HG02840 (cell line): ENCODE data around the gene TMC5.
"Not testable (repeated sequence)": the region's sequence is repeated elsewhere in the genome, so short reads cannot be mapped to it uniquely, and the experiment has no call there.

Source experiments
- ATAC-seq: cut with Tn5 transposase; IDR thresholded peaks from one replicate; pipeline ENCODE4 v1.9.1; 2021; ENCODE audit warnings: mild to moderate bottlenecking, moderate library complexity, moderate number of reproducible peaks; ENCODE audit not compliant: unreplicated experiment, low FRiP score

TMC5 gene

GRCh38 chr16:19400711-19401110 is 17.0 kb upstream of the TMC5 start:
- ATAC-seq: no peak

GRCh38 chr16:19406891-19407491 is 10.7 kb upstream of the TMC5 start:
- no peak for ATAC-seq

- ATAC-seq: no peak
Observed at GRCh38 chr16:19410435-19411171, 7.1 kb upstream of the TMC5 start.

GRCh38 chr16:19411298-19411697 is 6.4 kb upstream of the TMC5 start:
- no peak for ATAC-seq

- not testable (repeated sequence) for ATAC-seq
Observed at GRCh38 chr16:19412055-19412454, 5.6 kb upstream of the TMC5 start.

GRCh38 chr16:19415461-19415860 is 2.2 kb upstream of the TMC5 start:
- no peak for ATAC-seq

GRCh38 chr16:19415918-19416317 is 1.8 kb upstream of the TMC5 start:
- no peak for ATAC-seq

GRCh38 chr16:19418200-19418599 is 517 bp downstream of the TMC5 start:
- ATAC-seq: no peak

GRCh38 chr16:19419698-19420075 is 2.0 kb downstream of the TMC5 start:
- no peak for ATAC-seq

GRCh38 chr16:19424478-19424877 is 6.8 kb downstream of the TMC5 start:
- ATAC-seq: no peak

GRCh38 chr16:19430345-19430744 is 12.7 kb downstream of the TMC5 start:
- no peak for ATAC-seq

- no peak for ATAC-seq
Observed at GRCh38 chr16:19431636-19432340, 14.1 kb downstream of the TMC5 start.

- no peak for ATAC-seq
Observed at GRCh38 chr16:19432429-19432828, 14.7 kb downstream of the TMC5 start.

- no peak for ATAC-seq
Observed at GRCh38 chr16:19434584-19434983, 16.9 kb downstream of the TMC5 start.

GRCh38 chr16:19436540-19436939 is 18.9 kb downstream of the TMC5 start:
- no peak for ATAC-seq

- ATAC-seq: no peak
Observed at GRCh38 chr16:19437280-19437679, 19.6 kb downstream of the TMC5 start.

- ATAC-seq: no peak
Observed at GRCh38 chr16:19438739-19439138, 21.1 kb downstream of the TMC5 start.

- no peak for ATAC-seq
Observed at GRCh38 chr16:19439483-19439882, 21.8 kb downstream of the TMC5 start.

GRCh38 chr16:19443659-19444058 is 26.0 kb downstream of the TMC5 start:
- ATAC-seq: no peak

- ATAC-seq: no peak
Observed at GRCh38 chr16:19446300-19446846, 28.7 kb downstream of the TMC5 start.

GRCh38 chr16:19446886-19447285 is 29.2 kb downstream of the TMC5 start:
- no peak for ATAC-seq
